NCI-H526 treated with DMSO at 0.1 percent for 48 hours (cell line): ENCODE measurements around the gene USP36.

Experiments used
- DNase-seq: peaks from one replicate; lab custom pipeline; 2025; lab: John Stamatoyannopoulos, UW

USP36 gene

DNA sequence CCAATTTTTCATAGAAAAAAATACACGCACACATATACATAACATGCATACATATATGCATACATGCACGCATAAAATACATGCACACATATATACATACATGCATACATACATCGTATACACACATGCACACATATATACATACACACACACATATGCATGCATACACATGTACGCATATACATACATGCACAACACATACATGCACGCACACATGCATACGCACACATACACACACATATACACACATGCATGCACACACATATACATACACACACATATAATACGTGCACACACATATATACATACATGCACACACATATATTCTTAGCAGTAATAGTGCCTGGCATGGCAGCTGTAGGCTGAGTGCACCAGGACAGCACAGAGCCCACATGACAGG, 24.9 kb downstream of the USP36 start:
- DNase-seq, result no peak

DNA sequence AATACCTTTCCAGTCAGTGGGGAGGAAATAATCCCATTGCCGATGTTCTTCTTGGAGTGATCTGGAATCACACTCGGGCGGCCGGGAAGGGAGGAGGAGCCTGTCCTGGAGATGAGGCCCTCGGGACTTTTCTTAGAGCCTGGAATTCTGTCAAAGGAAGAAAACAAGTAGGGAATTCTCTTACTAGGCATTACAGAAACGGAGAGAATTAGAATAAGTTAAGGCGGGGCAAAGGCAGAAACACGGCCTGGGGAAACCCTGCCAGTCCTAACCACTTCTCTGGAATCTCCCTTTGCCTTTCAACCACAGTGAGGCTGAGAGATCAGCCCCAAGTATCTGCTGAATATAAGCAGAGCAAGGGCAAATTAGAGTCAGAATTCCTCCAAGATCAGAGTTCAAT, 27.8 kb downstream of the USP36 start:
- DNase-seq, result no peak

DNA sequence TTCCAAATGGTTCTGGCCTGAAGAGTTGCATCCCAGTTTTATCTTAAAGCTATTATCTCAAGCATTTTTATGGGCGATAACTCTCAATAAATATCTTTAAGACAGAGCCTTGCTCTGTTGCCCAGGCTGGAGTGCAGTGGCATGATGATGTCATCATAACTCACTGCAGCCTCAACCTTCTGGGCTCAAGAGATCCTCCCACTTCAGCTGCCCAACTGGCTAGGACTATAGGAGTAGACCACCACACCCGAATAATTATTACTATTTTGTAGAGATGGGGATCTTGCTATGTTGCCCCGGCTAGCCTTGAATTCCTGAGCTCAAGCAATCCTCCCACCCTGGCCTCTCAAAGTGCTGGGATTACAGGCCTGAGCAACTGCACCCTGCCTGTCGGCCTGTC, 32.5 kb downstream of the USP36 start:
- no peak for DNase-seq

DNA sequence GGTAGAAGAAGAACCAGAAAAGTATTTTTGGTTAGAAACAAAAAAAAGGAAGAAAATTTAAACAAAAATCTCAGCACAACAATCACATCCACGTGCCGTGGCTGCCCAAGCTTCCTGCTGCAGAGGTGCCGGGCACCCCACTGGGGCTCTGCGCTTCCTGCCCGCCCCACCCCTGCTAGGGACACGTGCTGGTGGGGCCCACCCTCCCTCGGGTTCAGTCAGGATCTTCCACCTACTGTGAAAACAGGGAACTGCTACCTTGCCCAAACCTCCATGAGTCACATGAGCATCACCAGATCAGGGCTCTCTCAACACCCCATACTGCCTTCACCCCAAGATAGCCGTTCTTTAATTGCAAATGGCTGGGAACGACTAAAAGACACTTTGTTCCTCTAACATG, 34.2 kb downstream of the USP36 start:
- no peak for DNase-seq

DNA sequence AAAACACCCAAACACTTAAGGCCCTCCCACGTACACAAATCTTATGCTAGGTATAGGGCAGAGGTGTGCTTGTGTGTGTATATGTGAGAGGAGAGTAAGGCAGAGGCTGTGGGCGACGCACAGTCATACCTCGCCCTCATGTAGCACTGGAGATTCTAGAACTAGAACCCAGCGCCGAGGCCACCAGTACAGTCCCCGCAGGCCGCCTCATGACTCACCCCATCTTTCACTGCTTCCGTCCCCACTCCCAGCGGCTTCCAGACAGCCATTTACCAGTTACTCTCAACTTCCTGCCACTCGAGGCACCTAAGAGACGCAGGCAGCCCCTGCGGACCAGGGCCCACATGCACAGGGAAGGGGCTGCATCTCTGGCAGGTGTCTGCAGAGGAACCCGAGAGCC, 35.3 kb downstream of the USP36 start:
- no peak for DNase-seq

DNA sequence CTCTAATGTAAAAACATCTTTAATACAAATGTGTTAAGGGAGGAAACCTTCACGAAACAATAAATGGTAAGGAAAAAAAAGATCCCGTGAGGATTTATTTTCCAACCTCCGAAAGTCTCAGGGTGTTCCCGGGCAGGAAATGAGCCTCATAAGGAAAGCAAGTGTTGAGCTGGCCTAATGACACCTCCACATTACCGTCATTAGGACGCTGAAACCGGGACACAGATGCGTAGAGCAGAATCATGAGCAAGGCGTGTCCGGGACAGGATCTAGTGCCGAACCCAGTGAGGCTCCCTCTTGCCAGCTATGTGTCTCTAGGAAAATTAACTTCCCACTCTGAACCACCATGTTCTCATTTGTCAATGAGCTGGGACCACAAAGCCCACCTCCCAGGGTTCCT, 35.8 kb downstream of the USP36 start:
- DNase-seq, result no peak

DNA sequence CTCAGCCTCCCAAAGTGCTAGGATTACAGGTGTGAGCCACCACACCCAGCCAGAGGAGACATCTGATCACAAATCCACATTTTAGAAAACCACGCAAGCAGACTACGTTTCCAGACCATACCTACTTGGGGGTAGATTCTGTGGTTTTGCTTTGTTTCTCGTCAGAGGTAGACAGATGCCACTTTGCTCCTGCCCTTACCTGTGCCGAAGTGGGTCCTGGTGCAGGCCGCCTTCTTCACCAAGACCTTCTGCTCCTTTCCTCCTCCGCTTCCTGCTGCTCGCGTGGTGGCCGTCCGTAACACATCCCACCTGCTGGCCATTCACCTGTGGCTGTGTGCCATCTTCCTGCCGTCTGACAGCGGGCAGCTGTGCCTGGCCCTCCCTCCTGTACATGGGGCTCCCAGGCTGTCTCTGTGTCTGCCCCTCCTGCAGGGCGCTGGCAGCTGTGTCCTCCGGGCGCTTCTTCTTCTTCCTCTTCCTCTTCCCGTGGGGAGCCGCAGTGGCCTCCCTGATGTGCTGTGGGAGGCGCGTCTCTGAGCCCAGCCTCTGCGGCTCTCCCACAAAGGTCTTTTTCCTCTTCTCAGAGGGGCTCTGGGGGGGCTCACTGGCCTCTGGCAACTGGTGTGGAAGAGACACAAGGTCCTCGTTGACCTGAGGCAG, 37.3 kb downstream of the USP36 start:
- no peak for DNase-seq

DNA sequence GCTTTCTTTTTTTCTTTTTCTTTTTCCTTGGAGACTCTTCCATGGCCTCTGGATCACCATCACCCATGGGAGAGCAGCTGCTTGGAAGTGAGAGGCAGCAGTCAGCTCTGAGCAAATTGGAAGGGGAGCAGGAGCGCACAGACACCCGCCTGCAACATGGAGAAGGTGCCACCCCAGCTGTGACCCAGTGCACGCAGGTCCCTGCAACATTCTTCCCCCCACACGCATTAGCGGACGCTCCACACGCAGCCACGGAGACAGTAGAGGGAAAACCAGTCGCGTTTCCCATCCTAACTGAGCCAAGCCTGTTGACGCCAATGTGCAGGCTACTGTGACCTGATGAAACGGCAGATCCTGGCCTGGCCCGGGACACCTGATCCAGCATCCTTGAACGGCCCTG, 38.2 kb downstream of the USP36 start:
- DNase-seq, result no peak

DNA sequence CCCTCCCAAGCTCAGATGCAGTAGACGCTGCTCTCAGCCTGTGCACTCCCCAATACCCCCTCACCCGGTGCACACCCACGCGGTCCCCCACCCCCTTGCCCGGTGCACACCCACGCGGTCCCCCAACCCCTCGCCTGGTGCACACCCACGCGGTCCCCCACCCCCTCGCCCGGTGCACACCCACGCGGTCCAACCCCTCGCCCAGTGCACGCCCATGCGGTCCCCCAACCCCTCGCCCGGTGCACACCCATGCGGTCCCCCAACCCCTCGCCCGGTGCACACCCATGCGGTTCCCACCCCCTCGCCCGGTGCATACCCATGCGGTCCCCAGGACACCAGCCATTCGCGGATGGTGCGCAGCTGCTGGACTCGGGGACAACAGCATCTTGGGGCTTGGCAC, 38.6 kb downstream of the USP36 start:
- DNase-seq, result no peak

DNA sequence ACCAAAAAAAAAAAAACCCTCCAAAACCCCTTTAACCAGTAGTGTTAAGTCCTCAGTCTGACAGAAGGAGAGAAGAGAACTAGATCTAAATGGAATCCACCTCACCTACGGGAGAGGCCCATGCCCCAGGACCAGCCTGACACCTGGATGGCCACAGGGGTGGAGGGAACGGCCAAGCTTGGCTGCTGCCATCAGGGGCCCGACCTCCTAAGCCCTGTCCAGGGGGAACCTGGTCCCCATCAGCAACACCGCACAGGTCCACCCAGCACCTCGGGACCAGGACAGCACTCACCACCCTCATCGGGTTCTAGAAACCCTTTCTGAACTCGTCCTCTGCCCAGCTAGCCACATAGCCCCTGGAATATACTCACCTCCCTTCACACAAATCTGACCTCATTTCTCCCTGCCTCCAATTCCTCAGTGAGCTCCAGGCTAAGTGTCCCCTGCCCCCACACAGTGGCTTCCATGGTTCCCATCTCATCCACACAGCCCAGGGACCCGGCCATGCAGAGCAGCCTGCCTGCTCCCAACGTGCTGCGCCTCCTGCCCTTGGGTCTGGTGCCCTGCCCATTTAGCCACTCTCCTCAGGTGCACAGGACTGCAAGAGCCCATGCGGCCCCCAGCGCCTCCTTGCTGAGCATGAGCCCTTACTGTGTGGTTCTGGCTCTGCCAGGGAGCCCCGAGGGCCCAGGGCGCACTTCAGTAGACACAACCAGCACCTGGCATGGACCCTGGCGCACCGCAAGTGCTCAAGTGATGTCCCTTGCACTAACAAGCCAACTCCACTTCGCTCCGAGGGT, 40.3 kb downstream of the USP36 start:
- DNase-seq, result no peak

DNA sequence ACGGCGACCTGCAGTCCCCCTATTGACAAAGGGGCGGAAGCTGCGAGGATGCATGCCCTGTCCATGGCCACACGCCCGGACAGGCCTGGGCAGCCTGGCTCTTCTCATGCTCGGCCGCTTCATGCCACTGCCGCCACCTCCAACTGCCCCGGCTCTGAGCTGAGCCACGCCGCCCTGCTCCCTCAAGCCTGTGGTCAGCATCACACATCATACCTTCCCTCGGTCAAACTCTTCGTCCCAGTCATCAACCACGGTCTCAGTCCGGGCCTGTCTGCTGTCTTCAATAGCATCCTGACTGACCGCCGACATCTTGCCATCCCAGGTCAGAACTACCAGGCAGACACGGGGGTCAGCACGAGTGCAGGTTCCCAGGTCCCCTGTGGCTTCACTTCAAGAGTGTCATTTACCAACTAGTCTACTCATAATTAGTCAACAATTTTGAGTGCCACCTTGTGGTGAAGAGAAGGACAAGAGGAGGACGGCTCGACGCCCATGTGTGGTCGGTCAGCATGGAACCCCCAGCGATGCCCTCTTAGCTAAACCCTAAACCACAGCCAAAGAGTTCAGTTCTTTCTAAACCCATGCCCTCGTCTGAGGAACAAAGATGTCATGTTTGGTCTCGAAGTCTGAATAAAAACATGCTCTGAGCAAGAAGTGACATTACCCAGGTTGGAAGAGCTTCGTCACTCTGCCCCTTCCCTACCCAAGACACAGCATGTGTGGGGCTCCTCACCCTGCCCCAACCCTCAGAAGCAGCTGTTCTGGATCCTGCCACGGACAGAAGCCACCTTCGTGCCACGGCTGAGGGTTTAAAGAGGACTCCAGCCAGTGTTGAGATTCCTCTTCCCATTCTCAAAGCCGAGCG, 41.7 kb downstream of the USP36 start:
- DNase-seq, result no peak

DNA sequence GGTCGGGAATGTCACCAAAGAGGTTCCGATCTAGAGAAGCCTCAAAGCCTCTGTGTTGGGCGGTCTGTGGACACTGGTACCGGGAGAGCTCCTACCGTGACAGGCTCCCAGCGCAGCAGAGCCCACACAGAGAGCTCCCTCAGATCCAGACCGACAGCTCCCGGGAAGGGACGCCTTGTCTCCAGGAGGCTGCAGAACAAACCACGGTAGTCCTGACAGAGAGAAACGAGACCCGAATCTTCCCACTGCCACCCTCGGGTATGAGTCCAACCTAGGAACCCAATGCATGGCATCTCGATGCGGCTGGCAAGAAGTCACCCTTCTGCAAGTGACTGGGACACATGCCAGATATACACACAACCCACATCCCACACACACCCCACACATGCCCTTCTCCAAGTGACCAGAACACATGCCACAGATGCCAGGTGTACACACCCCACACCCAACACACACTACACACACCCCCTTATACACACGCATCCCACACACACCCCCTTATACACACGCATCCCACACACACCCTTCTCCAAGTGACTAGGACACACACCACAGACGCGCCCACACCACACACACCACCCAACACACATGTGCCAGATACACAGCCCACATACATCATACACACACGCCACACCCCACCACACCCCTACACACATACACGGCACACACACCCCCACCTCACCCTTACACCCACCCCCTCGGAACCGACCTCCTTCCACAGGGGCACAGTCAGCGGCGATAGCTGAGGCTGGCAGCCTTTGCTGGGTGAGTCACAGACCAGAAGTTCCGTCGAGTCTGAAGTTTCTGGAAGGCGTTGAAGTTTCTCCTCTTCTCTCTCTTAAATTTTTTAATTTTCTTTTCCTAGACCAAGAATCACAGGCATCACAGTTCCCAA, 42.7 kb downstream of the USP36 start:
- no peak for DNase-seq

DNA sequence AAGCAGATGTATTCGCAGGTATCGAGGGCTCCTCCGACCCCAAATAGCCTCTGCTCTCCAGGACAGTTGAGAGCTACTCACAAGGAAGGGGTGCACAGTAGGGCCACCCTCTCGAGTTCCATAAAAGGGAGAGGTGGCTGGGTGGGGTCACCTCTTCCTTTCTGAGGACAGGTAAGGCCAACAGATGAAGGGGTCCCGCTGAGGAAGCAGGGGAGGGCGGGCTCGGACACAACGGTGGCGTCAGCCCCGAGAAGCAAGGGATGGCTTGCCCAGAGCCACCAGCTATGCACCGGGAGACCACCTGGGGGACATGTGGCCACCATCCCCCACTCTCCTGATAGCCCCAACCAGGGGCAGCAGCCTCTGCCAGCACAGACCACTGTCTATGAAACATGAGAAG, 43.4 kb downstream of the USP36 start:
- DNase-seq, result no peak

DNA sequence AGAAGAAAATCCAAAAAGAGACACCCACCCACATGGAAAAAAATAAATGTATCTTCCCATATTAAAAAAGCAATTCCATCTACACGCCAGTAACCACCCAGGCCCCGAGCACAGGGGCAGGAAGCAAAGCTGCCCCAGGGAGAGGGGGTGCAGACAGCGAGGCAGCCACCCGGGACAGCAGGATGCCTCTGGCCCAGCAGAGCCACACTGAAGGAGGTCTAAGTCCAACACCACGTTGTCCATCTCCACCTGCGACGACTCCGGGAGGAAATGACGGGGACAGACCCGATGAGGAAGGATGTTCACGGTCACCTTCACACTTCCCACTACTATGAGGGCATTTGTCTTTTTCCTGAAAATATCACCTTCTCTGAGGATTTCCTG, 44.1 kb downstream of the USP36 start:
- no peak for DNase-seq

DNA sequence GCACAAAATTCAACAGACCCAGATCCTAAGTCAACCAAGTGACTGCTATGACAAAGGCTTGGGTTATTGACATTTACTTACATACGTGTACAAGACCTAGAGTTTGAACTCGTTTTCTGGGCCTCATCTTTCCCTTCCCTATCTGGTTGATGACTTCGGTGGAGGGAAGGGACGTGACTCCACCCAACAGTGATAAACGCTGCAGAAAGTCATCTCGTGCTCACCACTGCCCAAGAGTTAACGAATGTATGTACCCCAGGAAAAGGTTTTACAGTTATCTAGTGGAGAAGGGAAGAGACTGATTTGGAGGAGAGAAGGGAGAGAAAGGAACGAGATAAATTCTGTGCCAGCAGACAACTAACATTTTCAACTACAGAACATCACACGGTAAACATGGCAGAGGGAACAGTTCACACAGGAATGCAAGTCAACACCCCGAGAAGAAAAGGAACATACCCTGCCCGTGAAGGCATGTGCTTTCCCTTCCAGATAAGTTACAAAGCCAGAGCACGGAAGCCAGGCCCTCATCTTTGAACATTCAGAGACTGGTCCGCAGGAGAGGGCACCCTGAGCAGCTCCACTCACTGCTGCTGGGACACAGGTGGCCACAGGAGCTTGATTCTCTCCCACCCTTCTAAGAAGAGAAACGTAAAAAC, 44.6 kb downstream of the USP36 start:
- DNase-seq, result no peak

DNA sequence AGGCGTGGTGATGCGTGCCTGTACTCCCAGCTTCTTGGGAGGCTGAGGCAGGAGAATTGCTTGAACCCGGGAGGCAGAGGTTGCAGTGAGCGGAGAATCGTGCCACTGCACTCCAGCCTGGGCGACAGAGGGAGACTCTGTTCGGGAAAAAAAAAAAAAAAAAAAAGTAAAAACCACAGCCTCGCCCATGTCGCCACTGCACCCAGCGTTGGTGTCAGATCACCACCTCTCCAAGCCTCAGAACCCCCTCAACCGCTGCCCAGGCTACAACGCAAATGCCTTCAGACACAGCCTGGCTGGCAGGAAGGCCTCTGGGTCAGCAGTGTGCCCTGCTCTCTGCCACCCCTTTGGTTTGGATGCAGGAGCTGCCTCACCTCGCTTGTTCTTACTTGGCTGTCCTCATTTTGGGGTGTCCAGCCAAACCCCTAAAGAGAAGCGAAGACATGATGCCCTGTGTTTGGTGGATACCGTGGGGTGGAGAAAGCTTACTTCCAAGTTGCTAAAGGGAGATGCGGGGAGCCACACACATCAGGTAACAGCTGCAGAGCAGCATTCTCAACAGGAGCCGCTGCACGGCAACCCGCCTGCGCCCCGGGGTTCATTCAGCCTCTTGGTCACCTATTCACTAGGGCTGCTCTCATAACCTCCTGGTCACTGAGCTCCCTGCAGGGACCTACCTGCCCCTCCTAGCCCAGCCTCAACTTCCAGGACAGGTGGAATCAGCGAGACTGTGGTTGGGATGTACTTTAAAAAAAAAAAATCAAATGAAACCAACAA, 45.6 kb downstream of the USP36 start:
- DNase-seq, result no peak

DNA sequence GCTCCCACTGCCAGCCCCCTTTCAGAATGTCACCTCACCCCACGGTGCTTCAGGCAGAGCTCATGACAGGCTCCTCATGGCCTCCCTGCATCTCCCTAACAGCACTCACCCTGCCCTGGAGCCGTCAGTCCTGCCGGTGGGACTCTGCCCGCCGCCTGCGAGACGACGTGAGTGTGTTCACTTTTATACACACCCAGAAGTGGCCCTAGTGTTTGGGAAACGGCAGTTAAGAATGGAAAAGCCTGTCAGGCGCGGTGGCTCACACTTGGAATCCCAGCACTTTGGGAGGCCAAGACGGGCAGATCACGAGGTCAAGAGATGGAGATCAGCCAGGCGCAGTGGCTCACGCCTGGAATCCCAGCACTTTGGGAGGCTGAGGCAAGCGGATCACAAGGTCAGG, 46.2 kb downstream of the USP36 start:
- no peak for DNase-seq

DNA sequence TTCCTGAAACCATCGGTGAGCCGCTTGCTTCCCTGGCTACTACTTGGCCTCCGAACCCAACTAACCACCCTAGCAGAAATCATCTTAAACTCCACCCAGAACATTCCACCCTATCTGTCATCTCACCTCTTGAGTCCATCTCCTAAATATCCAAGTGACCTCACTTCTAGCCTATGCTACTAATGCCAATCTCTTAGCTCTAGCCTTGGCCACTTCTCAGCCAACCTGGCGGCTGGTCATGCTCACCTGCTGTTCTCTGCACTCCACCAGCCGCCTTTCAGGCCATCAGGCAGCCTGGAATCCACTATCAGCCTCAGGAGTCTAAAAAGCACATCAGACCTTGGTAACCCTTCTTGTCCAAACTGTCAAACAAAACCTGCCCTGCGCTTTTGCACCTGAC, 46.6 kb downstream of the USP36 start:
- no peak for DNase-seq

DNA sequence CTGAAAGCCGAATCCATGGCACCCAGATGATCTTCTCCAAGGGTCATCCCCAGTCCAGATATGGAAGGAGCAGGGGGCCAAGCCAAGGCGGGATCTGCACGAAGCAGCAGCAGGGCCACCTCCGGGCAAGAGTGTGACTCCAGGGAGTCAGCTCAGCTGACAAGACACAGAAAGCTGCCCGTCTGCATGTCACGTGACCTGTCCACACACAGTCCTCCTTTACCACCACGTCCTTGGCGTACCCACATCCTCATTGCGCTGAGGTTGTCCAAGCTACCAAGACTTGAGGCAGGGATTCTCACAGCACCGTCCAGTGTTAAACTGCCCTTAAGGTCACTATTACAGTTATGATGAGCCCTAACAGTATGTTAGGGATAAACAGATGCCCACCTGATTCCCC, 47.2 kb downstream of the USP36 start:
- DNase-seq, result no peak

DNA sequence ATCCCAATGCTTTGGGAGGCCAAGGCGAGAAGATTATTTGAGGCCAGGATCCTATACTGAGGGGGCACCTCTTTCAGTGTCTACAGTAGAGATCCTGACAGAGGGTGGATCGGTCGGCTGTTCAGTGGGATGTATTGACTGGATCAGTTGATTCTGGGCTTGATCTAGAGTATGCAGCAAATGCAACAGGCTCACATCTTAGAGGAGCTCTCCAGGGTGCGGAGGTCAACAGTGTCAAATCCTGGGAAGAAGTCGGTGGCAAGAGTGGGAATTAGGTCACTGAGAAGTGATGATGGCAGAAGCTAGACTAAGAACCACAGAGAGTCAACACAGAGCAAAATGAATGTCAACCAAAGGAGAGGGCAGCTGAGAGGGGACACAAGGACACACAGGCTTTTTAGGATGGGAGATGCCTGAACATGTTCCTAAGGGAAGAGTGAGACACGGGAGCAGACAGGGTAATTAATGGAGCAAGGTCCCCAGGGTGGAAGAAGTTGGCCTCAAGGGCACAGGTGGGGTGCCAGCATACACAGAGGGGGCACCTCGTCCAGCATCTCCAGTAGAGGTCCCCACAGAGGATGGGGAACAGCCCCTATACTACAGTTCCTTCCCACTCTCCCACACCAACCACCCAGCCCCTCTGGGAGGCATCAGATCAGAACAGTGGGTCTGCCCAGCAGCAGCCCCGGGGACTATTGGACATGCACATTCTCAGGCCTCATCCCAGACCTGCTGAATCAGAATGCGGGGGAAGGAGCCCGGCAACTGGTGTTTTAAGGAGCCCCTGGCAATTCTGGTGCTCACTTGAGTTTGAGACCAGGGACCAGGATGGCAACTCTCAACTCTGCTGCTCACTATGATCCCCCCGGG, 48.5 kb downstream of the USP36 start:
- DNase-seq, result no peak
